IPS-18c (cell line): Measurements from ENCODE around the gene SPRED2.

Experiments used
- H3K4me3 ChIP-seq: 2 replicates; pipeline ENCODE4 v1.7.0; 2013; ENCODE audit warnings: low read depth, mild to moderate bottlenecking, low read length, moderate library complexity; ENCODE audit not compliant: insufficient read depth
- H3K9me3 ChIP-seq: one replicate; pipeline ENCODE4 v1.6.1; 2013; ENCODE audit warnings: mild to moderate bottlenecking, low read length, moderate library complexity; ENCODE audit not compliant: control insufficient read depth, insufficient read depth

Gene SPRED2

GRCh38 chr2:65402323-65402722 lies 30.1 kb downstream of the SPRED2 start:
- H3K9me3 ChIP-seq, result no peaks in the 10 kb centered on the region
- no peak overlapping the region for H3K4me3 ChIP-seq

- Histone ChIP-seq H3K9me3 (no peaks in the 10 kb centered on the region), H3K4me3 (no peak overlapping the region)
Observed at GRCh38 chr2:65397122-65397521, 35.3 kb downstream of the SPRED2 start.

- Histone ChIP-seq H3K9me3 (no peaks in the 10 kb centered on the region), H3K4me3 (no peak overlapping the region)
Observed at GRCh38 chr2:65396348-65397026, 35.9 kb downstream of the SPRED2 start.

GRCh38 chr2:65395621-65396347 lies 36.6 kb downstream of the SPRED2 start:
- H3K9me3 ChIP-seq, result no peaks in the 10 kb centered on the region
- no peak overlapping the region for H3K4me3 ChIP-seq

- no peak overlapping the region for H3K4me3 ChIP-seq
Observed at GRCh38 chr2:65393743-65394422, 38.5 kb downstream of the SPRED2 start.

GRCh38 chr2:65393046-65393445 lies 39.4 kb downstream of the SPRED2 start:
- H3K4me3 ChIP-seq, result no peak overlapping the region
- no peaks in the 10 kb centered on the region for H3K9me3 ChIP-seq

More at GRCh38 chr2:65393743-65394422, 38.5 kb downstream of the SPRED2 start:
- no peaks in the 10 kb centered on the region for H3K9me3 ChIP-seq

GRCh38 chr2:65392609-65393008 lies 39.8 kb downstream of the SPRED2 start:
- H3K4me3 ChIP-seq, result no peak overlapping the region
- no peaks in the 10 kb centered on the region for H3K9me3 ChIP-seq

- no peaks in the 10 kb centered on the region for H3K9me3 ChIP-seq
- H3K4me3 ChIP-seq, result no peak overlapping the region
Observed at GRCh38 chr2:65390134-65390533, 42.3 kb downstream of the SPRED2 start.

- Histone ChIP-seq H3K4me3 (no peak overlapping the region), H3K9me3 (no peaks in the 10 kb centered on the region)
Observed at GRCh38 chr2:65389476-65389875, 42.9 kb downstream of the SPRED2 start.

- Histone ChIP-seq H3K9me3 (no peaks in the 10 kb centered on the region), H3K4me3 (no peak overlapping the region)
Observed at GRCh38 chr2:65388596-65389390, 43.6 kb downstream of the SPRED2 start.

GRCh38 chr2:65388051-65388531 lies 44.3 kb downstream of the SPRED2 start:
- H3K9me3 ChIP-seq, result no peaks in the 10 kb centered on the region
- no peak overlapping the region for H3K4me3 ChIP-seq

GRCh38 chr2:65386989-65387388 lies 45.4 kb downstream of the SPRED2 start:
- Histone ChIP-seq H3K9me3 (no peaks in the 10 kb centered on the region), H3K4me3 (no peak overlapping the region)

GRCh38 chr2:65386344-65386743 lies 46.1 kb downstream of the SPRED2 start:
- Histone ChIP-seq H3K4me3 (no peak overlapping the region), H3K9me3 (no peaks in the 10 kb centered on the region)

- Histone ChIP-seq H3K4me3 (no peak overlapping the region), H3K9me3 (no peaks in the 10 kb centered on the region)
Observed at GRCh38 chr2:65383541-65384488, 48.6 kb downstream of the SPRED2 start.

GRCh38 chr2:65382776-65383357 lies 49.5 kb downstream of the SPRED2 start:
- H3K4me3 ChIP-seq, result no peak overlapping the region

GRCh38 chr2:65382323-65382722 lies 50.1 kb downstream of the SPRED2 start:
- Histone ChIP-seq H3K9me3 (no peaks in the 10 kb centered on the region), H3K4me3 (no peak overlapping the region)

More at GRCh38 chr2:65382776-65383357, 49.5 kb downstream of the SPRED2 start:
- no peaks in the 10 kb centered on the region for H3K9me3 ChIP-seq
